Esophagus squamous epithelium (tissue), 4 donors: ENCODE data around the gene HMG20A.

Experiments used
- POLR2A ChIP-seq, 4 donors: fragments of 450-650 bp; IDR thresholded peaks; one replicate each; pipeline ENCODE4 v1.6.1; 2017; ENCODE audit warnings: antibody characterized with exemption in 4 of 4, mild to moderate bottlenecking in 4 of 4, moderate library complexity in 3 of 4
- TF ChIP-seq, protein P1 (sequence below), 6 experiments: fragments of 450-650 bp in 4 of 6; fragments of 200-600 bp in 2 of 6; sonication (generic) in 2 of 6; IDR thresholded peaks; one replicate each; pipeline ENCODE4 v1.5.1; 2016 to 2019; ENCODE audit warnings: antibody characterized with exemption in 6 of 6, mild to moderate bottlenecking in 4 of 6, moderate library complexity in 4 of 6

DNA sequence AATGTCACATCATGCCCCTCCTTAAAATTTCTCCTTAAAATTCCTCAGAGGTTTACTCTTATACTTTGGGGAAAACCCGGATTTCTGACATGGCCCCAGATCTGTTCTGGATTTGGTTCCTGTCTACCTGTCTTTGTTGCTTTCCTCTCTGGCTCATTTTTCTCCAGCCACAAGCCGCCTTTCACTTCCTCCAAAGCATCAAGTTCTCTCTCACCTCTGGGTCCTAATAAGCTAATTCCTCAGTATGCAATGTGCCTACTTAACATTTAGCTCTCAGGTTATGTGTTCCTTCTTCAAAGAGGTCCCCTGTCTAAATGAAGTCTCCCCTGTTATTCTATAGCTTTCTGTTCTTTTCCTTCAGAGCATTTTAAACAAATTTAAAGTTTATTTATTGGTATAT lies 16.1 kb downstream of the HMG20A start:
- TF ChIP-seq POLR2A (IDR thresholded peaks at IDR 0.05) = no peak
- TF ChIP-seq, protein P1, sequence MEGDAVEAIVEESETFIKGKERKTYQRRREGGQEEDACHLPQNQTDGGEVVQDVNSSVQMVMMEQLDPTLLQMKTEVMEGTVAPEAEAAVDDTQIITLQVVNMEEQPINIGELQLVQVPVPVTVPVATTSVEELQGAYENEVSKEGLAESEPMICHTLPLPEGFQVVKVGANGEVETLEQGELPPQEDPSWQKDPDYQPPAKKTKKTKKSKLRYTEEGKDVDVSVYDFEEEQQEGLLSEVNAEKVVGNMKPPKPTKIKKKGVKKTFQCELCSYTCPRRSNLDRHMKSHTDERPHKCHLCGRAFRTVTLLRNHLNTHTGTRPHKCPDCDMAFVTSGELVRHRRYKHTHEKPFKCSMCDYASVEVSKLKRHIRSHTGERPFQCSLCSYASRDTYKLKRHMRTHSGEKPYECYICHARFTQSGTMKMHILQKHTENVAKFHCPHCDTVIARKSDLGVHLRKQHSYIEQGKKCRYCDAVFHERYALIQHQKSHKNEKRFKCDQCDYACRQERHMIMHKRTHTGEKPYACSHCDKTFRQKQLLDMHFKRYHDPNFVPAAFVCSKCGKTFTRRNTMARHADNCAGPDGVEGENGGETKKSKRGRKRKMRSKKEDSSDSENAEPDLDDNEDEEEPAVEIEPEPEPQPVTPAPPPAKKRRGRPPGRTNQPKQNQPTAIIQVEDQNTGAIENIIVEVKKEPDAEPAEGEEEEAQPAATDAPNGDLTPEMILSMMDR (IDR thresholded peaks at IDR 0.05) = no peak
